ENCODE data around the gene TLCD3B. TPM values are rescaled to one million over a fixed set of nuclear protein-coding genes. Genes with fewer than 3 reads are reported as not detected.
A peak's percentile ranks its signal among the peaks of the same experiment; 100 is the strongest.
"Not testable (repeated sequence)": the region's sequence is repeated elsewhere in the genome, so short reads cannot be mapped to it uniquely, and the experiment has no call there.

TLCD3B gene
- total RNA-seq, 1 donor from 2014 or later, result 12.5 TPM

DNA sequence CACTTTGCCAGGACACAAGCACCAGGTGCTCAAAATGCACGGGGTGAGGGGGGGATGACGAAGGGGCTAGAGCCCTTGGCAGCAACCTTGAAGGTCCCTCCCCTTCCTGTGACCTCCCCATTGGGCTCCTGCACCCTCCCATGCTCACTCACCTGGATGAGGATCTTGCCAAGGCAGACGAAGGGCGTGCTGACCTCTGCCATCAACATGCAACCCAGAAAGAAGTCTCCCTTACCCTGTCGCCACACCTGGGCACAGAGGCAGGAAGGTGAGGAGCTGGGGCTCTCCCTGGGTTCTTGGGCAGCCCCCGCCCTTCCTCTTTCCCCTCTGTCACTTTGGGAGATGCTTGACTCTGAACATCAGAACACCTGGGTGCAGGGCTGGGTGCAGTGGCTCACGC lies 5.5 kb downstream of the TLCD3B start:
- DNase-seq, result no peak

DNA sequence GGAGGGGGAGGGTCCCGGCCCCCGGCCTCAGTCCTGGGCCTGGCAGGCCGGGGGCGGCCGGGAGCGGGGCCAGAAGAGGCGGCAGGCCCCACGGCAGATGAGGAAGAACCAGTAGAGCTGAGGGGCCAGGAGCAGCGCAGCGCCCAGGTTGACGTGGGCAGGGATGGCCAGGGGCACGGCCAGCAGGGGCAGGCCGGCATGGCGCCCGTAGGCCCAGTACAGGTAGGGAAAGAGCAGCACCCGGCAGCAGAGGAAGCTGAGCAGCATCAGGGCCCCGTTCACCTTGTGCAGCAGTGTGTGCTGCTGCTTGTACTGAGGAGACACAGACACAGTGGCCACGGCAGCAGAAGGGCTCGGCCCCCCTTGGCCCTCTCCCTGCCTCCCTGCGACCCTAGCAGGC lies 5.9 kb downstream of the TLCD3B start:
- no peak for DNase-seq

DNA sequence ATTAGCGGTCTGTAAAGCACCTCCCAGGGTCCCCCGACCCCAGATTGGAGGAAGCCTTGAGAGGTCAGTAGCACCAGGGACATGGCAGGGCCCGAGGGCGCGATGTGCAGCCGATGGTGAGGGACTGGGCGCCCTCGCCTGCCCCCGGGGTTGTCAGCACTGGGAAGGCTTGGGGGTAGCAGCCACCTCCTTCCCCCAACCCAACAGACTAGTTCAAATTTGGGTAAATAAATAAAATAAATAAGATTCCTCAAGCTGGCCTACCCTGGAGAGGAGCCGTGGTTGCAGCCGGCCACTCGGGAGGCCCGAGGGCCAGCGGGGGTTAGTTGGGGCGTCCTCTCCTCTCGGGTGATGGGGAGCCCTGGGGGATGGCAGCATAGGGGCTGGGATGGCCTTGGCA lies 6.6 kb downstream of the TLCD3B start:
- no peak for DNase-seq

DNA sequence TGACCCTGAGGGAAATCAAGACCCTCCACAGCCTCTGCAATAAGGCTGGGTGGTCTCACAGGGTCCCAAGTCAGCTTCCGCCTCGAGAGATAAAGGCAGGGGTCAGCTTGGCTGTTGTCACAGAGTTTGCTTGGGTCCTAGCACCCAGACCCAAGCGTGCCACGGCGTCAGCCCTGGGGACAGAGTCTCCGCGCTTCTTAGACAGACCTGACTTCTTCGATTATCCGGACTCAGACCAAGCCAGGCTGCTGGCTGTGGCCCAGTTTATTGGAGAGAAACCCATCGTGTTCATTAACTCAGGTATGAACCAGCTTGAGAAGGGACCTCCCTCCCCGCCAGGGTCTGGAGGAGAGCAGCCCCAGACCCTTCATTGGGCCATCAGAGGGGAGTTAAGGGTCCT lies 7.5 kb downstream of the TLCD3B start:
- DNase-seq, result no peak

DNA sequence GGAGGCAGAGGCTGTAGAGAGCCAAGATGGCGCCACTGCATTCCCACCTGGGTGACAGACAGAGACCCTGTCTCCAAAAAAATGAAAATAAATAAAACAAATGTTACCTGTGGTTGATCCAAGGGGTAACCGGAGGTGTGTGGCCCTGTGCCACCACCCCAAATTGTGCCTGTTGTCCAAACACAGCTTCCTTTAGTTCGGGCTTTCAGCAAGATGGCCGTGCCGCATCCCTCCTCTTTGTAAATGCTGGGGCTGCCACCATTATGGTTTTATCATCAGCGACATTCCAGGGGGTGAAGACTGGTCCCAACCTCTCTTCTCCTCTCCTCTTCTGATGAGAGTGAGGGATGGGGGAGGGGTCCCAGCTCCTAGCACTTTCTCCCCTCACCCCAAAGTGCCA lies 8.2 kb downstream of the TLCD3B start, which contains the start of gene C16orf92:
TSS of gene C16orf92 (plus strand) at position 312 of the 400 bp plus-strand sequence. CDS start 143 bp downstream, outside the sequence.
- DNase-seq, result no peak

DNA sequence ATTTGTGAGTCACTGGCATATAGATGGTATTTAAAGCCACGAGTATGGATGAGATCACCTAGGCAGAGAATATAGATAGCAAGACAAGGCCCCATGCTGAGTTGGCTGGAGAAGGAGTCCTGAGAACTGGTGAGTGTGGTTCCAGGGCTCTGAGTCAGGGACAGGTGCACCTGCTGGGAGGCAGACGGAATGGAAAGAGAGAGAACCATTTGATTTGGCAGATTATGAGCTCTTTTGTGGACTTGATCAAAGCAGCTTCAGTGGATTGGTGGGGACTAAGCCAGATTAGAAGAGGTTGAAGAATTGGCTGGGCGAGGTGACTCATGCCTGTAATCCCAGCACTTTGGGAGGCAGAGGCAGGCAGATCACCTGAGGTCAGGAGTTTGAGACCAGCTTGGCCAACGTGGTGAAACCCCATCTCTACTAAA lies 12.3 kb downstream of the TLCD3B start:
- DNase-seq, result no peak

DNA sequence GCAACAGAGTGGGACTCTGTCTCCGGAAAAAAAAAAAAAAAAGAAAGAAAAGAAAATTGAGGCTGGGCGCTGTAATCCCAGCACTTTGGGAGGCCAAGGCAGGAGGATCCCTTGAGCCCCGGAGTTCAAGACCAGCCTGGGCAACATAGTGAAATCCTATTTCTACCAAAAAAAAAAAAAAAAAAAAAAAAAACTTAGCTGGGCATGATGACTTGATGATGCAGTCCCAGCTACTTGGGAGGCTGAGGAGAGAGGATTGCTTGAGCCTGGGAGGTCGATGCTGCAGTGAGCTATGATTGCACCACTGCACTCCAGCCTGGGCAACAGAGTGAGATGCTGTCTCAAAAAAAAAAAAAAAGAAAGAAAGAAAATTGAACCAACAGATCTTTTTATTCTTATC lies 13.1 kb downstream of the TLCD3B start:
- not testable (repeated sequence) for DNase-seq

DNA sequence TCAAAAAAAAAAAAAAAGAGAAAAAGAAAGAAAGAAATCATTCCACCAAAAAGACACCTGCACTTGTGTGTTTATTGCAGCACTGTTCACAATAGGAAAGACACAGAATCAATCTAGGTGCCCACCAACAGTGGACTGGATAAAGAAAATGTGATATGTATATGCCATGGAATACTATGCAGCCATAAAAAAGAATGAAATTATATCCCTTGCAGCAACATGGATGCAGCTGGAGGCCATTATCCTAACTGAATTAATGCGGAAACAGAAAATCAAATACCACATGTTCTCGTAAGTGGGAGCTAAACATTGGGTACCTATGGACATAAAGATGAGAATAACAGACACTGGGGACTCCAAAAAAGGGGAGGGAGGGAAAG lies 13.8 kb downstream of the TLCD3B start:
- DNase-seq, result no peak

DNA sequence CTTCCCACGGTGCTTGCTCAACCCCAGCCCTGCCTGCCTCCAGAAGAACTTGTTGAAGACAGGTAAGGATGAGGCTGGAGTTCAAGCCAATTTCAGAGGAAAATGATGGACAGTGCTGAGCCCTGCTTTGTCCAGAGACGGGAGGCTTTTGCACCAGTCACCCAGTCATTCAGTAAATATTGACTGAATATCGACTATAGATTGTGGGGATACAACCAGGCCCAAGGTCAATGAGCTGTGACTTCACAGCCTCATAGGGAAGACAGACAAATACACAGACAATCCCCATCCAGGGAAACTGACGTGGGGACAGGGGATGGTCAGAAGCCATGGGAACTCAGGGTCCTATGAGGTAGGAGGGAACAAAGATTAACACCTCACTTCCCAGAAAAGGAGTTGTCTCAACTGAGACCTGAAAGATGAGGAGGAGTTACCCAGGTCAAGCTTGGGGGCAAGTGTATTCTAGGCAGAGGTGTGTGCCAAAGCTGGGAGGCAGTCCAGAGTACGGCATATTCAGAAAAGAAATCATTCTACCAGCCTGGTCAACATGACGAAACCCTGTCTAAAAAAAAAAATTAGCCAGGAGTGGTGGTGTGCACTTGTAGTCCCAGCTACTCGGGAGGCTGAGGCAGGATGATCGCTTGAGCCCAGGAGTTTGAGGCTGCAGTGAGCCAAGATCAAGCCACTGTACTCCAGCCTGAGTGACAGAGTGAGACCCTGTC lies 14.4 kb downstream of the TLCD3B start:
- DNase-seq, result no peak

DNA sequence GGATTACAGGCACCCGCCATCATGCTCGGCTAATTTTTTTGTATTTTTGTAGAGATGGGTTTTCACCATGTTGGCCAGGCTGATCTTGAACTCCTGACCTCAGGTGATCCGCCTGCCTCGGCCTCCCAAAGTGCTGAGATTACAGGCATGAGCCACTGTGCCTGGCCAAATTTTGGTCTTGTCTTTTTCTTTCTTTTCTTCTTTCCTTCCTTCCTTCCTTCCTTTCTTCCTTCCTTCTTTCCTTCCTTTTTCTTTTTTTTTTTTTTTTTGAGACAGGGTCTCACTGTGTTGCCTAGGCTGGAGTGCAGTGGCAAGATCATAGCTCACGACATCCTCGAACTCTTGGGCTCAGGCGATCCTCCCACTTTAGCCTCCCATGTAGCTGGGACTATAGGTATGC lies 15.6 kb downstream of the TLCD3B start:
- DNase-seq, result not testable (repeated sequence)

DNA sequence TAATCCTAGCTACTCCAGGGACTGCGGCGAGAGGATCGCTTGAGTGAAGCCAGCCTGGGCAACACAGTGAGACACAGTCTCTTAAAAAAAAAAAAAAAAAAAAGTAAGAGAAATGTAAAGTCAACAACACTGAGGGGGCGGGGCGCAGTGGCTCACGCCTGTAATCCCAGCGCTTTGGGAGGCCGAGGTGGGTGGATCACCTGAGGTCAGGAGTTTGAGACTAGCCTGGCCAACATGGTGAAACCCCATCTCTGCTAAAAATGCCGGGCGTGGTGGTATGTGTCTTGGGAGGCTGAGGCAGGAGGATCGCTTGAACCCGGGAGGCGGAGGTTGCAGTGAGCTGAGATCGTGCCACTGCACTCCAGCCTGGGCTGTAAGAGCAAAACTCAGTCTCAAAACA lies 18.5 kb downstream of the TLCD3B start:
- DNase-seq, result not testable (repeated sequence)

DNA sequence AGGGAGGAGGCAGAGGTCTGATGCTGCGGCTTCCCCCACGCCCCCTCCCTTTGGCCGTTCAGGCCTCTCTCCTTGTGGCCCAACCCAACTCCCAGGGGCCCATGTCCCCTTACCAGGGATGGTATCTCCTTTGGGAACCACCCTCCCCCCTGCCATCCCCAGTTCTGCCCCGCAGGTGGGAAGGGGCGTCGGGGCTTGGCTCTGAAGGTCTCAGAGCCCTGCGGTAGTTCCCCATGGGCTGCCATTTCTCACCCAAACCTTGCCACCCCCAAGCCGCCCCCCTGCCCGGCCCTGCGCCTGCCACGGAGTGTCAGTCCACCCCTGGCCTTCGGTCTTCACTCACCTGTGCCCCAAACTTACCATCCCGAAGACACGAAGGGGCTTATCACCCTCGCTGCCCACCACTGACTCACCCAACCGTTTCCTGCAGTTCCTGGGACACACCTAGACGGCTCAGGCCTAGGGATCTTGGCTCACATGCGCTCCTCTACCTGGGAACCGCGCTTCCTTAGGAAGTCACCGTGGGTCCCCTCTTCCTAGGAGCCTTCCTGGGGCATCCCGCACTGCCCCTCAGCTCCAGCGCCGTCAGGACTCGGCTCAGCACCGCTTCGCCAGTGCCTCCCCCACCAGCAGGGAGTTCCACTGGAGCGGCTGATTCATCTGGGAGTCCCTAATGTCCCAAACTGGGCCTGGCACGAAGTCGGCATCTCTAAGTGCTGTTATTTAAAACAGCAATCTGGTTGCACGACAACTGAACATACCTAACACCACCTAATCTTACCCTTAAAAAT lies 19.2 kb downstream of the TLCD3B start:
- DNase-seq, result peak; percentile 48

DNA sequence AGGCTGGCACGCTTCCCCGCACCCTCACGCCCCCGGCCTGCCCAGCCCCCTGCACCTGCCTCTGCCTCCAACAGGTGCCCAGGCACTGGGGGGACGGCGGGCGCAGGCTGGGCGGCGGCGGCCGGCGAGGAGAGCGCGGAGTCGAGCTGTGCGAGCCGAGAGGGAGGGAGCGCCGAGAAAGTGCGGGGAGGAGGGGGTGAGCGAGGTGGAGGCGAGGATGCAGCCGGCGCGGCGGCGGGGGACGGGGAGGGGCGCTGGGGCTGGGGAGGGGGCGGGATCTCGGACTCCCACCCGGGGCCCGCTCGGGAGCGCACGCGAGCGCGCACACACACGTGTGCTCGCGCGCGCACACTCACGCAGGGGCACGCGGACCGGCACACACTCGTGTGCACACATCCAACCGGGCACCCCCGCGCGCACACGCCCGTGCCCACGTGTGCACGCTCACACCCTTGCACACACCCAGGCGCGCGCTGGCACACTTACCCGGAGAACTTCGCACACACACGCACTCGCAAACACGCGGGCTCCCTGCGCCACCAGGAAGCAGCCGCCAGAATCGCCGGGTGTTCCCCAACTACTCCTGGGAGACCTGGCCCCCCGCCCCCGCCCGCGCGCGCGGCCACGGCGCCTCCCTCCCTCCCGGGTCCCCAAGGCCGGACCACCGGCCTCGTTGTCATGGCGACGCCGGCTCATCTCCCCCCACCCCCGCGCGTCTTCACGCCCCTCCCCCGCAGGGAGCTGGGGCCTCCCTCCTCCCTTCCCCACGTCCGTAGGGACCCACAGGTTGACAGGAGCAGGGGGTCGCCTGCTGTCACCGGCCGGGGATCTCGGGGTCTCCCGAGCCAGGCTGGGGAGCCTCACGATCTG lies 20.0 kb downstream of the TLCD3B start, which contains the start of gene DOC2A:
TSS of gene DOC2A (minus strand) at position 184 of the 870 bp plus-strand sequence. CDS start 805 bp downstream, outside the sequence.
- DNase-seq, result no peak

DNA sequence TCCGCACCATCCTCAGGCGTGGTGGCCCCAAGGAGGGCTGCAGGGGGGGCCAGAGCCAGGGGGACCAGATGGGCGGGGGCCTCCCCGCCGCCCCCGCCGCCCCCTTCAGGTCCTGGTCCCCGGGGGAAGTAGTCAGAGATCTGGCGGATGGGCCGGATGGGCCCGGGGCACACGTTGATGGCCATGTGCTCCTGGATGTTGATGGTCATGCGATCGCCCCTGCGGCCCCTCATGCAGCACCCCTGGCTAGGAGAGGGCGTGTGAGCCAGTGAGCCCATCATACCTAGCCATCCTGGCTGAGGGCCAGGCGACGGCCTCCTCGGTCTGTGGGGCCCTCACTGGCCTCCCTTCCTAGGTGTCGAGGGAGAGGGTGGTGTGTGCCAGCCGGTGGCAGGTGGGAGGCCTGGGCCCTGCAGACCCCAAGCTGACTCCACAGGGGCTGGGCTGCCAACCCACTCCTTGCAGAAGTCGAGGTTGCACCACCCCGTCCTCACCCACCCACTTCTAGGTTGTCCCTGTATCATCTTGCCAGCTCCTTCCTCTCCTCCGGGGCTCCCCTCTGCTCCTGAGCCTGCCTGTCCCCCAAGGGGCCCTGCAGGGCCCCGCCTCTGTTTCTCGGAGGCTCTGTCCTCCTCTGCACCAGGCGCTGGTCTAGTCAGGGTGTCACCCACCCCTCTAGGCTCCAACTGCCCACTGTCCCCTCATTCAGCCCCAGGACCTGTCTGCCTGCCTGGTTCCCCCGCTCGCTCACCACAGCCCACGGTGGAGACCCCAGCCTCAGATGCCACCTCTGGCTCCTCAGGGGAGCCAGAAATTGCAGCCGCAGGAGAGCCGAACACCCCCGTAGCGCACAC lies 20.9 kb downstream of the TLCD3B start:
- DNase-seq, result no peak

DNA sequence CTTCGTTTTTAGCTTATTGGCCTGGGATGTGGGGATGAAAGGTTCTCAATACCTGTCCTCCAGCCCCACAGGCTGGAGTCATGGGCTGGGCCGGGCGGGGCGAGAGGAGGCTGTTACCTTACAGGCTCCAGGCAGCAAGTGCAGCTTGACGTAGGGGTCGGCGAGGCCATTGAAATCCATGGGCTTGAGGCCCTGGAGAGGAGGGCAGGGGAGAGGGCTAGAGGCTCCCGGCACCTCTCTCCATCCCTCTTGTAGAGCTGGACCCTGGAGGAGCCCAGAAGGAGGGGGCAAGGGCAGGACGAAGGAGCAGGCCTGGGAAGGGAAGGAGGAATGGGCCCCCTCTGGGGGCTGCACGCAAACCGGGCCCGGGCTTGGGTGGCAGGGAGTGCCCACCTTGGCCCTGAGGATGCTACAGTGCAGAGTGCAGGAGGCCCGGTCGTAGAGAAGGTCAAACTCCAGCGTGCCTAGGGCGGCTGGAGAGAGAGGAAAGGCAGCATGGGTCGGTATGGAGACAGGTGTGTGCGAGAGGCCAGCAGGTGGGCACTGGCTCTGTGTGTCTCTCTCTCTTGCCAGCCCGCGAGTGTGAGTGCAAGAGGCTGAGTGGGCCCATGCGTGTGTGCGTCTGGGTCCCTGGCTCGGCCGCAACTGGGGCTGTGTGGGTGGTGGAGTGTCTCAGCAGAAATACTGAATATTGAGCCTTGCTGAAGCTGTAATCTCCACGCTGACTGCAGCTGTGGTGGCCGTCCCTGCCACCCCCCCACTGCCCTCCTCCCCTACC lies 21.8 kb downstream of the TLCD3B start:
- peak; percentile 17 for DNase-seq

DNA sequence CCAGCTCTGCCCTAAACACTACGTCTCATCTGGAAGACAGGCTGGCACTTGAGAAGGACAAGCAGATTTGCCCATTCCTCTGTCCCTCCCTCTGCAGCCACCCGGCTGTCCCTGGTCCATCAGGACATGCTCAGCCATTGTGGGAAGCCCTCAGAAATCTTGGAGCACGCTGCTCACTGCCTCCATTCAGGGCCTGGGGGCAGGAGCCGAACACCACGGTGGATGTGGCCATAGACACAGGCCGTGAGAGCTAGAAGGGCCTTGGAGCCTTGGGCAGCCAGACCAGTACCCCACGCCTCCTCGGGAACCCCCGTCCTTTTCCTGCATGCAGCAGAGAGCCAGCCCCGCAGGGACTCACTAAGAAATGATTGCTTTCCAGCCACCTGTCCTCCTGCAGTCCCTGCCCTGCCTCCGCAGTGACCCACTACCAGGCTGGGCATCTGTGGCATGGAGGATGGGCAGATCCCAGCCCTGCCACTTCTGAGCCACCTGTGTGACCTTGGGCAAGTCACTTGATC lies 23.6 kb downstream of the TLCD3B start:
- no peak for DNase-seq

DNA sequence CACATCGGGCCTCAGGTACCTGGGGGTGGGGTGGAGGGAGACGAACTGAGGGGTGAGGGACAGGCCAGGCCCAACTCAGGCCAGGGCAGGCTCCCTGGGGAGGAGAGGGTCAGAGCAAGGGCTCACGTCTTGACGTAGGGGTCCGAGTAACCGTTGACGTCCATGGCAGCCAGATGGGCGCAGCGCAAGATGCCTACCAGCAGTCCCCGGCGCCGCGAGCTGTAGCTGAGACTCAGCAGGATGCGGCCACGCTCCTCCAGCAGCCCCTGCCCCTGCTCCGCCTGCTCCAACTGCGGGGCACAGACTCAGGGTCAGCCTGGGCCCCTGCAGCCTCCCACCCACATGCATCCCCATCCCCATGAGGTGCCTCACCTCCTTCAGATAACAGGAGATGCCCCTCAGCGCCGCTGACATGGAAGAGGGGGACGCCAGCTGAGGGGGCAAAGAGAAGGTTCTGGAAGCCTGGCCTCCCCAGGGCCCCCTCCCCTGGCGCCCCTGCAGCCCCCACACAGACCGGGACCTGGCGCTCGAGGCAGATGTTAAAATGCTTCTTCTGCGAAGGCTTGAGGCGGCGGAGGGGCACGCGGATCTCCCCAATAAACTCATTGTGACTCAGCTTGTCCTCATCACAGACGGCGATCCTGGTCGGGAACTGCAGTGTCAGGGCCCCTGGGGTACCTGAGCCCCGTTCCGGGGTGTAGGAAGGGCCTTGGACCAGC lies 24.3 kb downstream of the TLCD3B start:
- no peak for DNase-seq

DNA sequence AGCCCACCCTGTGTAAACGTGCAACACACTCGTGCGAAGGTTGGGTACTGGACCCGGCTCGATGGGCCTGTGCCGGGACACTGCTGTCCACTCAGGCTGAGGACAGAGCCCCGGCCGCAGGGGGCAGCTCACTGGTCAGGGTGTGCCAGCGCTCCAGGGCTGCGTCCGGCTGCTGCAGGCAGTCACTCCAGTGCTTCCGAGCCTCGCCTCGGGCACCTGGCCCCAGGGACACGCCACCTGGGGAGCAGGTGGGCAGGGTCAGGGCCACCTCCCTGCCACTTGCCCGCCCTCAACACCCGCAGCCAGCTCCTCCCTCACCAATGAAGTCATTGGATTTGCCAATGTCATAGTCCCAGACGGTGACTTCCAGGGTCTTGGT lies 25.0 kb downstream of the TLCD3B start:
- DNase-seq, result no peak

DNA sequence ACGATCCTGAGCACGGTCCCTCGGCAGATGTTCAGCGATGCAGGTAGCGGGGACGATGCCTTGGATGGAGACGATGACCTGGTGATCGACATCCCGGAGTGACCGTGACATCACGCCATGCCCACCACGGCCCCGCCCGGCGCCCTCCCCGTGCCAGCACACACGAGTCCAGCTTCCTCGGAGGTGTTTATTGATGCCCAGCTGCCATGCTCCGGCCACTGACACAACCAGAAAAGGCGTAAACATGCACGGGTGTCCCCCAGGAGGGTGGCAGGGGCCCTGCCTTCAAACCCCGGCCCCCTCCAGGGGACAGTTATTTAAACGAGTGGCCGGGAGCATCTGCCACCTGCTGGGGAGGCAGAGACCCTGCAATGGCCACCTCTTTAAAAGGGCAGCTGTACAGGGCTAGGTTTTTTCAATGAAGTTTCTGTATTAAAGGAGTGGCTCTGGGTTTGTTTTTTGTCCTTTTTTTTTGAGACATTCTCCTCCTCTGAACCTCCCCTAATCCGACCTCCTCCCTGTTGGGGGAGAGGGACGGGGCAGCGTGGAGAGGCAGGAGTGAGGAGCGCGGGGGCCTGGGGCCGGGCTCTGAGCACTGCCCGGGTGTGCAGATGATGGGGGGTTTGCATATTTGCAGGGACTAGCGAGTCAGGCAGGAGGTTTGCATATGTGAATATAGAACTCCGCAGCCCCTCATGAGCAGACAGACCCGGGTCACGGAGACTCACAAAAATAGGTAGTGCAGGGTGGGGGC lies 25.6 kb downstream of the TLCD3B start:
- DNase-seq, result no peak
